Activated CD4-positive, alpha-beta T cell treated with anti-CD3 and anti-CD28 coated beads, Interleukin-2, amount 50 U/mL, for 24 hours (primary cell): ENCODE measurements around the gene MOB3A.

Source experiments
- DNase-seq, 2 donors: peaks; one replicate each; pipeline ENCODE4 v3.0.0-alpha.2; 2020; ENCODE audit warnings: low read depth in 1 of 2, low spot score in 1 of 2

Gene MOB3A

GRCh38 chr19:2081873-2082810 lies 14.0 kb downstream of the MOB3A start:
- DNase-seq: no peak

GRCh38 chr19:2080336-2080988 lies 15.7 kb downstream of the MOB3A start:
- DNase-seq: no peak

DNA sequence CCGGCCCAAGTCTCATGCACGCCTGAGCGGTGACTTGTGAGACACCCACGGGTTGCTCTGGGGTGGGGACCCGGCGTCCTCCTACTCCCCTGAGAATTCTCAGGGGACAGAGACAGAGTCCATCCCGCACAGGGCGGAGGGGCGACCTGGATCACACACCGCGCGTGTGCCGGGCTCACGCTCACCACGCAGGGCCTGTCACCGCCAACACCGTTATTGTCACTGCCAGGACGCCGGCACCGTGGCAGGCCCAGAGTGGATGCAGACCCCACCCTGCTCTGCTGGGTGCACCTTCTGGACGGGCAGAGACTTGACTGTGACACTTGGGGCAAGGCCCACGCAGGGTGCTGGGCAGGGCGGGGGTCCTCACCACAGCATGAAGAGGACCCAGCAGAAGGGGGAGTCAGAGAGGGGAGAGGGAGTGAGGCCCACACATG lies 16.2 kb downstream of the MOB3A start:
- no peak for DNase-seq

DNA sequence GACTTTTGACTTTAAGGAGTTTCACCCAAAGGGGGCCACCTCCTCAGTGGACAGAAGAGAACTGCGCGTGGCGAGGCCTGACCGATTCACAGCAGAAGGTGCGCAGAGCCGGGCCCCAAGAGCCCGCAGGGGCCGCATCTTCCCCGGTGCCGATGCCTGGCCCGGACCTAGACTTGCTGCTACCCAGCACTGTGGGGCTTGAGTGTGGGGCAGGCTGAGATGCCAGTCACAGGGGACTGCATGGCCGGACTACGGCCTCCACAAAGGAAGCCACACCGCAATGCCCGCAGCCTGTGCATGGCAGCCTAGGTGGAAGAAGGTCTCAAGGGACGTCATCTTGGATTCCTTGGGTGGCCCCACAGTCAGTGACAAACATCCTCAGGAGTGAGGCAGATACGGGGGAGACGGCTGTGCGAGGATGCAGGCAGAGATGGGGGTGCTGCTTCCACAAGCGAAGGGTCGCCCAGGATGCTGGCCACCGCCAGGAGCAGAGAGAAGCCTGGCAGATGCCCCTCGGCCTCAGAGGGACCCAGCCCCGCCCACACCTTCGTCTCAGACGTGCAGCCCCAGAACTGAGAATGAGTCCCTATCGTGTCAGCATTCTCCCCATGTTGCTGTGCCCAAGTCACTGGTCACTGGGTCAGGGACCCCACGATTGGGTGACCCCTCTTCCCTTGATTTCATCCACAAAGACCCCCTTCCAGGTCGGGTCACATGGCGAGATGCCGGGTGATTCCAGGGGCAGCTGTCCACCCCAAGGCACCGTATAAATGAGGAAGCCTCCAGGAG lies 16.9 kb downstream of the MOB3A start:
- no peak for DNase-seq

- DNase-seq: no peak
Measured at GRCh38 chr19:2077833-2078619, 18.1 kb downstream of the MOB3A start.

- no peak for DNase-seq
Measured at GRCh38 chr19:2077398-2077797, 18.7 kb downstream of the MOB3A start.

GRCh38 chr19:2076526-2076944 lies 19.6 kb downstream of the MOB3A start:
- no peak for DNase-seq

GRCh38 chr19:2072757-2073551 lies 23.2 kb downstream of the MOB3A start:
- no peak for DNase-seq

DNA sequence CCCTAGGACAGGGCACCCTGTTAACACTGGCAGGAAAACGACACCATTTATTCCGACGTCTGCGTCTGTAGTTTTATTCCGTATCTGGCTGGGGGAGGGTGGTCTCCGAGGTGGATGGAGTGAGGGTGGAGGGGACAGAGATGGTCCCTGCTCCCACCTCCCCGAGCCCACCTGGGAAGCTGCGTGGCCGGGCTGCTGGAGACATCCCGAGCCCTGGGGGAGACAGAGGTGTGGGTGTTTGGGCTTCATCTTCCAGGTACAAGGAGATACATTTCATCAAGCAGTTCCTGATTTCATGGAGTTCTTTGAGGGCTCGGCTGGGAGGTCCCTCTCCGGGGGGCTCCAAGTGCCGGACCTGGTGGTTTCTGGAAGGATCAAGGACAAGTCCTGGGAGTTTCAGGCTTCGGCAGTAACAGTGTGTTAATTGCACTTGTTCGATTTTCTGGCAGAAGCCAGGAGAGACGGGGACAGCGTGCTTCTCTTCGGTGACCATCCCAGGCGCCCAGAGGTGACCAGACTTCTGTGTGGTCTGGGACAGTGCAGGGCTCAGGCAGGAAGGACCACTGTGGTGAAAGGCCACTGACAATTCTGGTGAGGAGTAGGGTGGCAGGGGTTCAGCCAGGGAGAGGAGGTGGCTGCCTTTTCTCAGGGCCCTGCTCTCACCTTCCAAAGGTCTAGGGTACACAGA lies 25.0 kb downstream of the MOB3A start:
- DNase-seq: no peak

DNA sequence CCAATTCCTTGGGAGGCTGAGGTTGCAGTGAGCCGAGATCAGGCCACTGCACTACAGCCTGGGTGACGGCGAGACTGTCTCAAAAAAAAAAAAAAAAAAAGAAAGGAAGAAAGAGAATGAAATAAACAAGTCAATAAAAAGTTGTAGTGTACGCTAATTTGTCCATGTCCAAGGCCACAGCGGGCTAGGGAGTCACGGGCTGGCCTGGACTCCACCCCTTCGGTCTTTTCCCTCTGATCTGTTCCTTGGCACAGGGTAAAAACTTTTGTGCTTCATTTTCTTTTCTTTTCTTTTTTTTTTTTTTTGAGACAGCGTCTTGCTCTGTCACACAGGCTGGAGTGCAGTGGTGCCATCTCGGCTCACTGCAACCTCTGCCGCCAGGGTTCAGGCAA lies 25.7 kb downstream of the MOB3A start:
- DNase-seq: no peak

DNA sequence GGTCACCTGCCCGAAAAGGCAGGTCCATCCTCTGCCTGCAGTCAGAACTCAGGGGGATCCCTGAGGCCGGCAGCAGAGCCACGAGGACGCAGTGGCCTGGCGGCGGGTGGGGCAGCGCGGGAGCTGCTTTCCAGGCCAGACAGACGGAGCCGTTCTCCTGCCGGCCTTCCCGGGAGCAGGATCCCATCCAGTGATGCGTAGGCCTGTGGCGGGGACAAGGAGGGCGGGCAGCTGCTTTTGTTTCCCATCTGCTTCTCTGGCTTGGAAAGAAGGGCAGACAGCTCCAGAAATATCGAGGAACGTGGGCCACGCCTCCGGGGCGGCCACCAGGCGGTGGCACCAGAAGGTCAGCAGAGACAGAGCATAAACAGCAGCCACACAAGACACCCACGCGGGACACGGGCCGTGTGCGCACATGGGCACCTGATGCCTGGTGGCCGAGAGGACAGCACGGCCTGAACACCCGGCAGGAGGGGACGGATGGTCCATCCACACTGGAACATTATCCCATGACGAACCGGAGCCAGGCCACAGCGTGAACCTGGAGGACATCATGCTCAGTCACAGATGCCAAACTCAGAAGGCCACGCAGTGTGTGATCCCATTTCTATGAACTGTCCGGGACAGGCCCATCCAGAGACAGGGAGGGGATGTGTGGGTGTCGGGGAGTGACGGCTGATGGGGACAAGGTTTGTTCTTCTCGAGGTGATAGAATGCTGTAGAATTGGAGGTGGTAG lies 31.2 kb downstream of the MOB3A start:
- DNase-seq: no peak

DNA sequence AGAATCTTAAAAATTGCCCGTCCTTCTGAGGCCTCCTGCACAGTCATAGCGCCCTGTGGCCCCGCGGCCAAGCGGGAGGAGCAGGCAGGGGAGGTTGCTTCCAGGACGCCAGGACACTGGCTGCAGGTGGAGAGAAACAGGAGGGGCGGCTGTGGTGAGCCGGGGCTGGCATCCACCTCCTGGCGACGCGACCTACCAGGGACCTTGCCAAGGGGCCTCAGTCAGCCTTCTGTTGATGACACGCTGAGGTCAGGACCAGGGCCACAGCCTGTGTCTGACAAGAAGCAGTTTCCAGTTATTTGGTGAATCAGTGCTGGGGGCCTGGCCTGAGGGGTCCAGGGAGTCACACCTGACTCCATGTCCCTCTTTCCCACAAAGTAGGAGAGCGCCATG lies 31.7 kb downstream of the MOB3A start:
- no peak for DNase-seq

- DNase-seq: no peak
Measured at GRCh38 chr19:2063824-2064223, 32.3 kb downstream of the MOB3A start.

DNA sequence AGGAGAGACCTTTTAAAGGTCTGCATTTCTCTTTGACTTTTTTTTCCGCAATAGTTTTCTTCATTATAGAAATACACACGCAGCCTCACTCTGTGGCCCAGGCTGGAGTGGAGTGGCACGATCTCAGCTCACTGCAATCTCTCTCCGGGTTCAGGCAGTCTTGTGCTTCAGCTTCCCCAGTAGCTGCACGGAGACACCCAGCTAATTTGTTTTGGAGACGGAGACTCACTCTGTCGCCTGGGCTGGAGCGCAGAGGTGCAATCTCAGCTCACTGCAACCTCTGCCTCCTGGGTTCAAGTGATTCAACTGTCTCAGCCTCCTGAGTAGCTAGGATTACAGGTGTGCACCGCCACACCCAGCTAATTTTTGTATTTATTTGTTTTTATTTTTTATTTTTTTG lies 33.4 kb downstream of the MOB3A start:
- no peak for DNase-seq

GRCh38 chr19:2062389-2062729 lies 33.8 kb downstream of the MOB3A start:
- DNase-seq: no peak

GRCh38 chr19:2061495-2062388 lies 34.4 kb downstream of the MOB3A start:
- peak; percentile 99 to 100 for DNase-seq

DNA sequence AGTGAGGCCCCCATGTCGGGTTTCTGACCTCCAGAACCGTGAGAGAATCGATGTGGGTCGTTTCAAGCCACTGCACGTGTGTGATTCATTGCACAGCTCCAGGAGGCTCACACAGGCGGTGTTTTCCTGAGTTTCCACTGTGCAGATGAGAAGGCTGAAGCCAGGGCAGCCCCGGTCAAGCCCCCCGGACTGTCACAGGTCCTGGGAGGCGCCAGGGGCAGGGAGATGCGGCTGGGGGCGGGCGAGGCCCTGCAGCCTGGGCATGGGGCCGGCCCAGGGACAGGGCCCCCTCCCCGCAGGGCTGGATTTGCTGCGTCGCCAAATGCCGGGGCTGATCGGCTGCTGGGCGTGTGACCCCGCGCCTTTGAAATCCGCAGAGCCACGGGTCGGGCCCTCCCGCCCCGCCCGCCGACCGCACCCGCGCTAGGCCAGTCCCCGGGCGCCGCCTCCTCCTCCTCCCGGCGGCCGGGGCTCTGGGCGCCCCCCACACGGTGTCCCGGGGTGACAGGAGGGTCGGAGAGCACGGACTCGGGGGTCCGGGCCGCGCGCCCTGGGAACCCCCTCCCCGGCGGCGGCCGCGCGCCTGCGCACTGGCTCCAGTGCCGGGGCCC lies 35.1 kb downstream of the MOB3A start:
- DNase-seq: no peak
